OCI-LY7 (cell line): Measurements from ENCODE around the gene ALDH2. TPM values are rescaled to one million over a fixed set of nuclear protein-coding genes. Genes with fewer than 3 reads are reported as not detected.
"Not testable (repeated sequence)": the region's sequence is repeated elsewhere in the genome, so short reads cannot be mapped to it uniquely, and the experiment has no call there.

Experiments used
- BruUV-seq: library from RNA; stranded (reverse); fragments of 400-500 nt; replicated peaks from 2 replicates; lab custom pipeline; 2021; lab: Mats Ljungman, UMichigan
- CTCF ChIA-PET: fragments of 300-600 bp; sonication (Branson Sonifier 250); formaldehyde crosslinking; loops from one replicate; lab custom pipeline; 2022; ENCODE audit warnings: antibody characterized with exemption; ENCODE audit not compliant: unreplicated experiment; lab: Charles Lee
- POLR2A ChIA-PET: fragments of 300-600 bp; sonication (Branson Sonifier 250); formaldehyde crosslinking; loops from one replicate; lab custom pipeline; 2022; ENCODE audit warnings: antibody characterized with exemption; lab: Charles Lee
- DNase-seq: peaks from one replicate; pipeline ENCODE4 v3.0.0-alpha.2; 2015; ENCODE audit warnings: low spot score
- H2AFZ ChIP-seq: fragments of 200-600 bp; sonication (generic), shearing (Covaris generic); 2 replicates; pipeline ENCODE4 v1.6.1; 2014; ENCODE audit warnings: mild to moderate bottlenecking, antibody characterized with exemption, low read length, moderate library complexity
- H3K27ac ChIP-seq: fragments of 200-600 bp; sonication (generic); 2 replicates; pipeline ENCODE4 v1.5.1; 2014; ENCODE audit warnings: mixed run types, low read depth, mild to moderate bottlenecking, moderate library complexity, low read length, inconsistent platforms; ENCODE audit not compliant: poor library complexity, severe bottlenecking
- H3K36me3 ChIP-seq: fragments of 200-600 bp; sonication (generic); 2 replicates; pipeline ENCODE4 v1.6.1; 2014; ENCODE audit warnings: mild to moderate bottlenecking, antibody characterized with exemption, low read length, moderate library complexity, mixed read lengths; ENCODE audit not compliant: insufficient read depth
- H3K4me1 ChIP-seq: fragments of 200-600 bp; sonication (generic); 2 replicates; pipeline ENCODE4 v1.5.1; 2014; ENCODE audit warnings: mild to moderate bottlenecking, low read length; ENCODE audit not compliant: insufficient read depth, poor library complexity, severe bottlenecking
- H3K4me2 ChIP-seq: fragments of 200-600 bp; sonication (generic); 2 replicates; pipeline ENCODE4 v1.6.1; 2014; ENCODE audit warnings: mild to moderate bottlenecking, low read length
- H3K4me3 ChIP-seq: fragments of 200-600 bp; sonication (generic); 2 replicates; pipeline ENCODE4 v1.5.1; 2014; ENCODE audit warnings: mild to moderate bottlenecking, low read depth, low read length; ENCODE audit not compliant: poor library complexity, severe bottlenecking
- H3K79me2 ChIP-seq: fragments of 200-600 bp; sonication (generic); 2 replicates; pipeline ENCODE4 v1.6.1; 2016; ENCODE audit warnings: low read depth, mild to moderate bottlenecking, low read length, moderate library complexity, mixed read lengths; ENCODE audit not compliant: insufficient read depth
- H3K9me2 ChIP-seq: fragments of 200-600 bp; sonication (generic); 2 replicates; pipeline ENCODE4 v1.6.1; 2016; ENCODE audit warnings: mild to moderate bottlenecking, low read length, mixed read lengths; ENCODE audit not compliant: insufficient read depth
- H3K9me3 ChIP-seq: fragments of 200-600 bp; sonication (generic); 2 replicates; pipeline ENCODE4 v1.6.1; 2014; ENCODE audit warnings: mild to moderate bottlenecking, mixed run types, low read length, mixed read lengths
- H4K20me1 ChIP-seq: fragments of 200-600 bp; sonication (generic); 2 replicates; pipeline ENCODE4 v1.6.1; 2014; ENCODE audit warnings: mild to moderate bottlenecking, antibody characterized with exemption, low read length, moderate library complexity, mixed read lengths; ENCODE audit not compliant: insufficient read depth
- EZH2phosphoT487 ChIP-seq: fragments of 200-600 bp; sonication (generic); IDR thresholded peaks from 2 replicates; pipeline ENCODE4 v1.6.1; 2018; ENCODE audit warnings: low read depth, borderline replicate concordance, mild to moderate bottlenecking, mixed run types, antibody characterized with exemption, low read length, moderate library complexity, mixed read lengths
- intact Hi-C: fragments of 100-400 bp; cut with micrococcal nuclease; formaldehyde crosslinking; loops from one replicate; pipeline ENCODE4 v1.10.0; 2022; ENCODE audit not compliant: unreplicated experiment
- total RNA-seq, 2 experiments: library from RNA; depleted of rRNA in 1 of 2; stranded (reverse); fragments of >200 nt in 1 of 2; shearing (Covaris generic) in 1 of 2; gene quantifications; 2 replicates each; pipeline ENCODE4 v1.2.3, GENCODE V29; 2014 to 2022
- TF ChIP-seq, protein P1 (sequence below): fragments of 200-600 bp; sonication (generic); conservative IDR thresholded peaks from 2 replicates; pipeline ENCODE4 v1.5.1; 2014; ENCODE audit warnings: mild to moderate bottlenecking, antibody characterized with exemption, low read length, moderate library complexity, mixed read lengths

ALDH2 gene
- total RNA-seq, 2 experiments from 2014 or later, result 16.5 to 19.9 TPM

DNA sequence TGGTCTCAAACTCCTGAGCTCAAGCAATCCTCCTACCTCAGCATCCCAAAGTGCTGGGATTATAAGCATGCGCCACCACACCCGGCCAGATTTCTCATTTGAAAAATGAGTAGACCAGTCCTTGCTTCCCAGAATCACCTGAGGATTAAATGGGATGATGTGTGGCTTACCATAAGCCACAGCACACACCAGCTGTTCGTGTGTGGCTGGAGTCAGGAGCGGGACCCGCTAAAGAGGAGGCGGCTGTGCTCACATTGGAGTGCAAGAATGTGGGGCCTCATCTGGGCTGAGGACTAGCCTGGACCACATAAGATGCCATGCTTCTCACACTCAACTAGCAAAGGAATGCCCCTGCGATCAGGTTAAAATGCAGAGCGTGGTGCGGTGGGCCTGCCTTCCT lies 6.7 kb upstream of the ALDH2 start:
- Histone ChIP-seq H3K4me3 (no peak overlapping the region), H2AFZ (no peak overlapping the region), H3K79me2 (no peaks in the 10 kb centered on the region), H3K9me3 (no peaks in the 10 kb centered on the region), H3K9me2 (no peaks in the 10 kb centered on the region), H4K20me1 (no peaks in the 10 kb centered on the region), H3K27ac (no peak overlapping the region), H3K4me1 (peaks cover 78% of the 10 kb centered on the region), H3K4me2 (no peak overlapping the region), H3K36me3 (no peaks in the 10 kb centered on the region)
- ChIA-PET POLR2A (interaction anchor here (1.0 to 2.8 kb wide), 4 partner anchors 30 to 74 kb away, joined by 3 to 9 read pairs (median 4); partner anchors contain the start of genes ACAD10 and BRAP), CTCF (no interaction called here)
- no TSS peak for BruUV-seq
- DNase-seq, result no peak
- intact Hi-C loops, result loop anchor here (2.0 to 10.0 kb wide), 2 partner anchors 29 to 355 kb away; partner anchors contain the start of gene SH2B3
- TF ChIP-seq, protein P1, sequence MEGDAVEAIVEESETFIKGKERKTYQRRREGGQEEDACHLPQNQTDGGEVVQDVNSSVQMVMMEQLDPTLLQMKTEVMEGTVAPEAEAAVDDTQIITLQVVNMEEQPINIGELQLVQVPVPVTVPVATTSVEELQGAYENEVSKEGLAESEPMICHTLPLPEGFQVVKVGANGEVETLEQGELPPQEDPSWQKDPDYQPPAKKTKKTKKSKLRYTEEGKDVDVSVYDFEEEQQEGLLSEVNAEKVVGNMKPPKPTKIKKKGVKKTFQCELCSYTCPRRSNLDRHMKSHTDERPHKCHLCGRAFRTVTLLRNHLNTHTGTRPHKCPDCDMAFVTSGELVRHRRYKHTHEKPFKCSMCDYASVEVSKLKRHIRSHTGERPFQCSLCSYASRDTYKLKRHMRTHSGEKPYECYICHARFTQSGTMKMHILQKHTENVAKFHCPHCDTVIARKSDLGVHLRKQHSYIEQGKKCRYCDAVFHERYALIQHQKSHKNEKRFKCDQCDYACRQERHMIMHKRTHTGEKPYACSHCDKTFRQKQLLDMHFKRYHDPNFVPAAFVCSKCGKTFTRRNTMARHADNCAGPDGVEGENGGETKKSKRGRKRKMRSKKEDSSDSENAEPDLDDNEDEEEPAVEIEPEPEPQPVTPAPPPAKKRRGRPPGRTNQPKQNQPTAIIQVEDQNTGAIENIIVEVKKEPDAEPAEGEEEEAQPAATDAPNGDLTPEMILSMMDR, result no peak
- no peak for TF ChIP-seq EZH2phosphoT487

DNA sequence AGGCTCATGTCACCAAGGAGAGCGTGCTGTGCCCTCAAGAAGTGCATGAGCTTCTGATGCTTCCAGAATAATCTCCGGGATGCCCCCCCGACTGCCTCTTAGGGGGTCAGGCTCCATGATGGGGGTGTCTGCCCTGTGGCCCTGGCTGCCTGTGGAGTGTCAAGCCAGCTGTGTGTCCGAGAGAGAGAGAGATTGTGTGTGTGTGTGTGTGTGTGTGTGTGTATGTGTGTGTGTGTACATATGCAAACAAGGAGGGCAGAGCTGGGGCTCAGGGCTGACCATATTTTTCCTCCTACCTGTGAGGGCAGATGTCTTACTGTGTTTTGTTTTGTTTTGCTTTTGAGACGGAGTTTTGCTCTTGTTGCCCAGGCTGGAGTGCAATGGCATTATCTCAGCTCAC lies 5.6 kb upstream of the ALDH2 start:
- H3K9me3 ChIP-seq, result no peaks in the 10 kb centered on the region
- peak overlapping the region; percentile 88 for H3K27ac ChIP-seq
- peak overlapping the region; percentile 60 for H3K4me2 ChIP-seq
- intact Hi-C loops, result loop anchor here (2.0 to 10.0 kb wide), 2 partner anchors 30 to 356 kb away; partner anchors contain the start of gene SH2B3
- POLR2A ChIA-PET, result interaction anchor here (0.5 to 2.8 kb wide), 8 partner anchors 9 to 1293 kb away, joined by 3 to 9 read pairs (median 4); partner anchors contain the start of genes ACAD10, BRAP and GPN3
- H4K20me1 ChIP-seq, result no peaks in the 10 kb centered on the region
- H3K36me3 ChIP-seq, result no peaks in the 10 kb centered on the region
- peaks cover 88% of the 10 kb centered on the region for H3K4me1 ChIP-seq
- no peak for TF ChIP-seq EZH2phosphoT487
- TF ChIP-seq, protein P1, result no peak
- peak; percentile 53 for DNase-seq
- CTCF ChIA-PET, result interaction anchor here (0.6 to 1.0 kb wide), 2 partner anchors 52 to 68 kb away, joined by 3 to 4 read pairs; no protein-coding TSS in a partner anchor
- peak overlapping the region; percentile 16 for H3K4me3 ChIP-seq
- no peaks in the 10 kb centered on the region for H3K9me2 ChIP-seq
- H2AFZ ChIP-seq, result peak overlapping the region; percentile 70; the same call in 1 of the 2 replicates
- no peaks in the 10 kb centered on the region for H3K79me2 ChIP-seq
- no TSS peak for BruUV-seq

DNA sequence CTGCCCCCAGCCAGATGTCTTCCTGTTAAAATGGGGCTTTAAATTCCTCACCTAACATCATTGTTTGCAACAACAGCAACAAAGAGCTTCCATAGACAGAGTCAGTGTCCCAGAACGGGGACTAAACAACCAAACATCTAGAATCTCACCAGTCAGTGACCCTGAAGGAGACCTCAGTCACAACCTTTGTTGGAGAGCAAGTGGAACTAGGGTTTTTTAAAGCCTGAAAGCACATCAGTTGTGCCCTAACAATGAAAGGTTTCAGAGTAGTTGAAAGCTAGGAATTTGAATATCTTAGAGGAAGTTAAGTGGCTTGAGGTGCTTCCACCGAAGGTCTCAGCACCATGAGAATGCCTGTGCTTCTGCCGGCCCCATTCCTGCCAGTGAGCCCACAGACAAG lies 5.0 kb upstream of the ALDH2 start:
- Histone ChIP-seq H3K9me2 (no peaks in the 10 kb centered on the region), H3K4me3 (peak overlapping the region; percentile 16), H3K4me2 (peak overlapping the region; percentile 60), H3K4me1 (peaks cover 92% of the 10 kb centered on the region), H3K79me2 (no peaks in the 10 kb centered on the region), H3K36me3 (no peaks in the 10 kb centered on the region), H3K9me3 (no peaks in the 10 kb centered on the region), H2AFZ (peak overlapping the region; percentile 70; the same call in 1 of the 2 replicates), H4K20me1 (no peaks in the 10 kb centered on the region), H3K27ac (peak overlapping the region; percentile 88)
- no TSS peak for BruUV-seq
- DNase-seq, result peak; percentile 73
- intact Hi-C loops, result loop anchor here (2.0 to 10.0 kb wide), 2 partner anchors 31 to 357 kb away; partner anchors contain the start of gene SH2B3
- CTCF ChIA-PET, result interaction anchor here (0.6 kb wide), 1 partner anchor 69 kb away, joined by 4 read pairs; no protein-coding TSS in a partner anchor
- TF ChIP-seq EZH2phosphoT487, result no peak
- TF ChIP-seq, protein P1, result no peak
- POLR2A ChIA-PET, result interaction anchor here (0.5 to 2.8 kb wide), 8 partner anchors 9 to 1294 kb away, joined by 3 to 9 read pairs (median 5); partner anchors contain the start of gene GPN3

DNA sequence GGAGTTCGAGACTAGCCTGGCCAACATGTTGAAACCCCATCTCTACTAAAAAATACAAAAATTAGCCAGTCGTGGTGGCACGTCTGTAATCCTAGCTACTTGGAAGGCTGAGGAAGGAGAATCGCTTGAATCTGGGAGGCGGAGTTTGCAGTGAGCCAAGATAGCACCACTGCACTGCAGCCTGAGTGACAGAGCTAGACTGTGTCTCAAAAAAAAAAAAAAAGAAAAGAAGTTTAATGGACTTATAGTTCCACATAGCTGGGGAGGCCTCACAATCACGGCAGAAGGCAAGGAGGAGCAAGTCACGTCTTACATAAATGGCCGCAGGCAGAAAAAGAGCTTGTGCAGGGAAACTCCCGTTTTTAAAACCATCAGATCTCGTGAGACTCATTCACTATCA lies 3.2 kb upstream of the ALDH2 start:
- H4K20me1 ChIP-seq, H3K36me3 ChIP-seq, DNase-seq, H3K79me2 ChIP-seq, H3K9me2 ChIP-seq, BruUV-seq, CTCF ChIA-PET, H3K9me3 ChIP-seq: not testable (repeated sequence)
- Histone ChIP-seq H3K4me3 (peak overlapping the region; percentile 40), H3K4me1 (peaks cover 91% of the 10 kb centered on the region), H3K27ac (peak overlapping the region; percentile 88), H3K4me2 (peak overlapping the region; percentile 63), H2AFZ (peak overlapping the region; percentile 77; the same call in 1 of the 2 replicates)
- POLR2A ChIA-PET, result interaction anchor here (0.6 to 3.5 kb wide), 5 partner anchors 13 to 84 kb away, joined by 3 to 26 read pairs (median 5); partner anchors contain the start of genes ACAD10 and BRAP
- intact Hi-C loops, result loop anchor here (10.0 kb wide), 1 partner anchor 359 kb away; the partner anchor contains the start of gene SH2B3
